HG03442 (cell line): Measurements from ENCODE around the gene TAS2R3.
"Not testable (repeated sequence)": the region's sequence is repeated elsewhere in the genome, so short reads cannot be mapped to it uniquely, and the experiment has no call there.

Experiments used
- ATAC-seq: cut with Tn5 transposase; IDR thresholded peaks from one replicate; pipeline ENCODE4 v1.9.1; 2021; ENCODE audit warnings: mild to moderate bottlenecking, moderate library complexity; ENCODE audit not compliant: unreplicated experiment

The TAS2R3 gene

DNA sequence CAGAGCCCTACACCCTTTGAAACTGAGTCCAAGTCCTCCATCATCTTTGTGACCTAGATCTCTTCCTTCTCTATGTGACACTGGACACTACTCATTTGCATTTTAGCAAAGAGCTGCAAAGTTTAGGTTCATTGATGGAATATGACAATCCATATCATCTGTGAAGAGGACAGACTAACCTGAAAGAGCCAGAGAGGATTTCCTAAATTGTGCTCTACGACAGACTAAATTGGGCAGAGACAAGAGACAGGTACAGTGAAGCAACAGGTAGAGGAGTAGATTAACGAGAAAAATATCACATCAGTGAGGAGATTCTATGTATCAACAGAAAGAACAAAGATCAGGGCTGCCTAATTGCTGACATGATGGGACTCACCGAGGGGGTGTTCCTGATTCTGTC lies at the start of gene TAS2R3:
TSS of gene TAS2R3 (plus strand) at position 301 of the 400 bp plus-strand sequence. CDS start at position 363, 62 bp downstream.
- no peak for ATAC-seq

DNA sequence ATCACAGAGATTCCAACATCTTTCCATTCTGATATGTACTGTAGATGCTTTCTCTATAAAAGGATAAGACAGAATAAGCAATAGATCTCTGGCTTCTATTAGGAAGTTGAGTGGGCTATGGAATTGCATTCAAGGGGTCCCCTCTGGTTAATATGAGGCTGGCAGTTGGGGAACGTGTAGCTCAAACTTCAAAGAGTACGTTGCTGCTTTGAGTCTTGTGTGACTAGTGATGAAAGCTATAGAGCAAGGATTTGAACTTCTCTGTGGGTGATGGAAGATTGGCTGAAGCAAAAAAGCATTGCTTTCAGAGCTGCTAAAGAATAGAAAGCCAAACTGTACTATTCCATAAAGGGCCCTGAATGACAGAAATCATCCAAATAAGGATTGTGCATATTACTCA lies 49.3 kb upstream of the TAS2R3 start:
- ATAC-seq: no peak

DNA sequence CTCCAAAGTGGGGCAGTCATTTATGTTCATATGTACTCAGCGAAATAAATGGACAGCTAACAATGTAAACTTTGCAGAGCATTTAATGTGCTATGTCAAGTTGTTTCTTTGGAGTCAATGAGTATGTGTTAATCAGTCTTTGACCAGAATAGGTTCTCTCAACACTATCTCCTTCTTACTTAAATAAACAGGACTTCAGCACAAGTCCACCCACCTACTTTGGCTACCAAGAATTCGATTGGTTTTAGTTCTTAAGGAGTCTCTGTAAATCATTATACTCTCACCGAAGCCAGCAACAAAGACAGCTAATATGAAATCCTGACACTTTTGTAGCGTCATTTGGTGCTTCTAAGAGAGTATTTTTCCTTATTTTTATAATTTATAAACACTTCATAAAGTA lies 48.9 kb upstream of the TAS2R3 start:
- no peak for ATAC-seq

- no peak for ATAC-seq
Observed at GRCh38 chr7:141715794-141716689, 47.9 kb upstream of the TAS2R3 start.

GRCh38 chr7:141717450-141717849 lies 46.4 kb upstream of the TAS2R3 start:
- no peak for ATAC-seq

- ATAC-seq: no peak
Observed at GRCh38 chr7:141722529-141722928, 41.4 kb upstream of the TAS2R3 start.

- no peak for ATAC-seq
Observed at GRCh38 chr7:141729020-141729419, 34.9 kb upstream of the TAS2R3 start.

DNA sequence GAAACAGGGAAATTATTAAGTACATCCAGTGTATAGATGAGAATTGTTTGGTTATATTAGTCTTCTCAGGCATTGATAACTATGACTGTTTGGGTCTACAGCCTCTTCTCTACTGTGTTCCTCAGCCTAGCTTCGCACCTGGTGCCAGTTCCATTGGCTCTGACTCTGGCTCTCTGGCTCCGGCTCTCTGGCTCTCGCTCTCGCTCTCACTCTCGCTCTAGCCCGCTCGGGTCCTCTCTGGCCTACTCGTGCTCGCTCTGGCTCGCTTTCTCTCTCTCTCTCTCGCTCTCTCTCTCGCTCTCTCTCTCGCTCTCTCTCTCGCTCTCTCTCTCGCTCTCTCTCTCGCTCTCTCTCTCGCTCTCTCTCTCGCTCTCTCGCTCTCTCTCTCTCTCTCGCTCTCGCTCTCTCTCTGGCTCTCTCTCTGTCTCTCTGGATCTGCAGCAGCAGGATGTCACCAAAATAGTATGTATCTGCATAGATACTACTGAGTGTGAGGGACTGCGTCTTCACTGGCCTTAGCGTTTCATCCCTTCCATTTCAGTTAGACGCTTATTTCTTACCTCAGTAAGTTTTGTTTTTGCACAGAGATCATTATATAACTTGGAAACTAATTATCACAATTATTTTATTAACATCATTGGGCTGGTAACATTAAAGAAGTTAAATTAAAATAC lies 32.3 kb upstream of the TAS2R3 start:
- ATAC-seq: no peak

DNA sequence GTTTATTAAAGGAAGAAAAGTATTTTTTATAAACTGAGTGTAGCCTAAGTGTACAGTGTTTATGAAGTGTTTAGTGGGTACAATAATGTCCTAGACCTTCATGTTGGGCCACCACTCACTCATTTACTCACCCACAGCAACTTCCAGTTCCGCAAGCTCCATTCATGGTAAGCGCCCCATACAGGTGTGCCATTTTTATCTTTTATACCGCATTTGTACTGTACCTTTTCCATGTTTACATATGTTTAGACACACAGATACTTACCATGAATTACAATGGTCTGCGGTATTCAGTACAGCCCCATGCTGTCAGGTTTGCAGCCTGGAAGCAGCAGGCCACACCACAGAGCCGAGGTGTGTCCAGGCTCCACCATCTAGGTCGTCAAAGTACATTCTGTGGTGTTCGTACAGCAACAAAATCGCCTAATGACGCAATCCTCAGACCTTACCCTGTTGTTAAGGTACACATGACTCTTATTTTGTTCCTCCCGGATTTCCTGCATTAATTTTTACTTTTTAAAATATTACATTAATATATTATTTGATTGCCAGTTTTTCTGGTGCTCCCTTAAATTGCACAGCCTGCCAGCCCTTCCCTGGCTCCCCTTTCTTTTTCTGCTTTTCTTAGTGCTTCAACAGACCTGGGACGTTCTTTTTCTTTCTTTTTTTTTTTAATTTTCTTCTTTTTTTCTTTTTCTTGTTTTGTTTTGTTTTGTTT lies 26.6 kb upstream of the TAS2R3 start:
- no peak for ATAC-seq

DNA sequence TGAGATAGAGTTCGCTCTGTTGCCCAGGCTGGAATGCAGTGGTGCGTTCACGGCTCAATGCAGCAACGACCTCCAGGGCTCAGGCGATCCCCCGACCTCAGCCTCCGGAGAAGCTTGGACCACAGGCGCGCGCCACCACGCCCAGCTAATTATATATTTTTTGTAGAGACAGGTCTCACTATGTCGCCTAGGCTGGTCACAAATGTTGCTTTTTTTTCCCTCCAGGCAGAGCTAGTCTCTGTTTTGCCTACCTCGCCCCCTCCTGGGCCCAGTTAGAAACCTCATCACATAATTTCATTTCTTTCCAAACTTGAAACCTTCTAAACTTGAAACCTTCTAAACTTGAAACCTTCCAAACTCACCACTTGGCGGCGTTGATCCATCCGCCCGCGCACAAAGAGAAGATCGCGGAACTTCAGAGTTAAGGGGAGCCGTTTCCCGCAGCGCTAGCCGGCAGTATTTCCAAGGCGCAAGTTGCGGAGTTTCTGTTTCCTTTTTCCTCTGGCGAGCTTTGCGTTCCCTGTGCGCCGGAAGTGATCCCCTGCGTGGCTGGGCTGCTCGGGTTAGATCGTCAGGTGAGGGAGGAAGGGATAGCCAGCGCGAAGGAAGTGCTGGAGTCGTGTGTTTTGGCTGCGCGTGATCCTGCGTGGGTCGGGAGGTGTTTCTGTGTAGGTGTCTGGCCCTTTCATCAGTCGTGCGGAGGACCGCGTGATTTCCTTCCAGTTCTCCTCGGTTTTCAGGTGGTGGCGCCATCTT lies 25.9 kb upstream of the TAS2R3 start, which contains the start of gene SSBP1:
TSS of gene SSBP1 (plus strand) at position 523 of the 756 bp plus-strand sequence. CDS start 809 bp downstream, outside the sequence.
- peak; percentile 87 for ATAC-seq

- no peak for ATAC-seq
Observed at GRCh38 chr7:141738592-141739013, 25.3 kb upstream of the TAS2R3 start.

DNA sequence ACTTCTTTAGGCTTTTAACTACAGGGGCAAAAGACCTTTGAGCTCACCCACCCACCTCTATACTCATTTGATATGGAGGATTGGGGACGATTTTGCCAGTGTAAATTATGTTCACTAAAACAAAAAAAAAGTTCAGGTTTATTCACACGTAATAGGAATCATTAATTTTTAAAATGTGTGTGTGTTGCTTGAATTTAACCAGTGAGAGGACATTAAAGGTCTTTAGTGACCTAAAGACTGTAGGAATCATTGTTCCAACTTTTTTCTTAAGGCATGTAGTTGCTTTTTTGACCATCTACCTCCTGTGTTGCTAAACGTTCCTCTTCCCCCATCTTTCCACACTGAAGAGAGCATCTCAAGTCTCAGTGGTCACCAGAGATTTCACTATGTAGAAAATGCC lies 24.6 kb upstream of the TAS2R3 start:
- no peak for ATAC-seq

- no peak for ATAC-seq
Observed at GRCh38 chr7:141742229-141742628, 21.7 kb upstream of the TAS2R3 start.

DNA sequence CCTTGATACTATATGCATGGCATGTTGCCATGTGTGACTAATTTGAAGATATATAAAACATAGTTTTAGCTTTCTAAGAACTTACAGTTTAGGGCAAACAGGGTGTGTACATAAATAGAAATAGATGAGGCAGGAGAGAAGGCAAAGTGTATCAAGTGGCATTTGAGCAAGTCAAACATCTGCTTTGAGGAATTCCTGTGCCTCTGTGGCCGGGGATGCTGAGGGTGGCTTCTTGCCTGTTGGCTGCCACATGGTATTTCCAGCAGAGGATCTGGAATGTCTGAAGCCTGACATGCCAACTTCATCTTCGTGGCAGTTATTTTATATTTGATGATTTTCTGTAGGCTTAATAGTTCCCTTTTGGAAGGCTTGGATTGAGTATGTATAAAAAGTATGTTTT lies 19.8 kb upstream of the TAS2R3 start:
- ATAC-seq: no peak

DNA sequence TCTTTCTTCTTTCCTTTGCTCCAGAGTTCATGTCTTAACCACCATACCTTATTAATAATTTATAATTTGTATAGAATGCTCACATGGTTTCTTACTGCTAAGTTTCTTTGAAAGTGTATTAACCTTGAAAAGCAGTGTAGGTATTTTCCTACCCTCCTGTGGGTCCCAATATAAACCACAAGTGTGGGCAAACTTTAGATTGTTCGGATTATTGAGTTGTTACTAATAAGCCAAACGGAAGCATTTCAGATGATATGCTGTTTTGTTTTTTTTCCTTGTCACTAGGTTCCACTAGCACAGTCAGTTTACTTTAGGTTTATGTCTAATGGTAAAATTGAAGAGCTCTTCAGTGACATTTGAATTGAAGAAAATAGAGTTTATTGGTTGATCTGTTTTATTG lies 15.5 kb upstream of the TAS2R3 start:
- ATAC-seq: no peak

GRCh38 chr7:141751904-141752303 lies 12.0 kb upstream of the TAS2R3 start:
- ATAC-seq: not testable (repeated sequence)

DNA sequence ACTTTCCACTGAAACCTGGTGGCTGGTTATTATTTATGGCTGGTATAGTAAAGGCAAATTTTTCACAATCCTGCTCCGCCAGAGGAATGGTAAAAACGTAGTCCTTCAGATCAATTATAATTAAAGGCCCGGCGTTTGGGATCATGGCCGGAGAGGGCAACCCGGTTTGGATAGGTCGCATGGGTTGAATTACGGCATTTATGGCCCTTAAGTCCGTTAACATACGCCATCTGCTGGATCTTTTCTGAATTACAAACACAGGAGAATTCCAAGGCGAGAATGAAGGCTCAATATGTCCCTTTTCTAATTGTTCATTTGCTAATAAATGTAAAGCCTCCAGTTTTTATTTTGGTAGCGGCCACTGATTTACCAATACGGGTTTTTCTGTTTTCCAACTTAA lies 11.3 kb upstream of the TAS2R3 start:
- ATAC-seq: no peak

- no peak for ATAC-seq
Observed at GRCh38 chr7:141754939-141755338, 9.0 kb upstream of the TAS2R3 start.

DNA sequence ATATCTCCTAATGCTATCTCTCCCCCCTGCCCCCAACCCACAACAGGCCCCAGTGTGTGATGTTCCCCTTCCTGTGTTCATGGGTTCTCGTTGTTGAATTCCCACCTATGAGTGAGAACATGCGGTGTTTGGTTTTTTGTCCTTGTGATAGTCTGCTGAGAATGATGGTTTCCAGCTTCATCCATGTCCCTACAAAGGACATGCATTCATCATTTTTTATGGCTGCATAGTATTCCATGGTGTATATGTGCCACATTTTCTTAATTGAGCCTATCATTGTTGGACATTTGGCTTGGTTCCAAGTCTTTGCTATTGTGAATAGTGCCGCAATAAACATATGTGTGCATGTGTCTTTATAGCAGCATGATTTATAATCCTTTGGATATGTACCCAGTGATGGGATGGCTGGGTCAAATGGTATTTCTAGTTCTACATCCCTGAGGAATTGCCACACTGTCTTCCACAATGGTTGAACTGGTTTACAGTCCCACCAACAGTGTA lies 6.2 kb downstream of the TAS2R3 start:
- ATAC-seq: not testable (repeated sequence)

DNA sequence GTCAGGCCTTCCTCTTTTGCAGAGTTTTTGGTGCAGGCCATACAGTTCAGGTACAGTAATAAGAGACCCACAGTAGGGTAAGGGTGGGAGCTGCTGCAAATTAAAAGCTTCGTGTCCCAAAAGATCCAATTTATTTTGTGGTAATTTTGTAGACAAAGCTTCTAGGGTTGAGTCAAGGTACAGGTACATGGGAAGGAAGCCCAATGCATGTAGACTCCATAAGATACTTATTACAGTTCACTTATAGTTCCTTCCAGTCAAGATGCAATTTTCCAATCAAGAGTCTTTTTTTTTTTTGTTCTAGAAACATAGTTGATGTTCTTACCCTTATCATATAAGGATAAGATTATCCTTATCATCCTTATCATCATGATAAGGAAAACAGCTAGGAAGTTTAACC lies 12.5 kb downstream of the TAS2R3 start, which contains the start of gene TAS2R4:
TSS of gene TAS2R4 (plus strand) at position 301 of the 400 bp plus-strand sequence. CDS start 1,815 bp downstream, outside the sequence.
- no peak for ATAC-seq
